Sigmoid colon (tissue), 4 donors: ENCODE data around the gene RCAN1.

Experiments used
- CTCF ChIP-seq, 4 experiments: fragments of 450-650 bp in 3 of 4; fragments of 200-600 bp in 1 of 4; IDR thresholded peaks; one replicate each; pipeline ENCODE4 v1.5.1; 2016 to 2019; ENCODE audit warnings: antibody characterized with exemption in 4 of 4, mild to moderate bottlenecking in 3 of 4, moderate library complexity in 2 of 4
- EP300 ChIP-seq, 4 donors: sonication (generic); formaldehyde crosslinking; IDR thresholded peaks; one replicate each; pipeline ENCODE4 v1.6.1; 2017; ENCODE audit warnings: antibody characterized with exemption in 4 of 4
- POLR2A ChIP-seq, 2 donors: fragments of 450-650 bp; IDR thresholded peaks; one replicate each; pipeline ENCODE4 v1.6.1; 2016; ENCODE audit warnings: antibody characterized with exemption in 2 of 2, mild to moderate bottlenecking in 2 of 2, moderate library complexity in 2 of 2
- POLR2AphosphoS5 ChIP-seq, 4 donors: sonication (generic); formaldehyde crosslinking; IDR thresholded peaks; one replicate each; pipeline ENCODE4 v1.6.1; 2017; ENCODE audit warnings: antibody characterized with exemption in 4 of 4

DNA sequence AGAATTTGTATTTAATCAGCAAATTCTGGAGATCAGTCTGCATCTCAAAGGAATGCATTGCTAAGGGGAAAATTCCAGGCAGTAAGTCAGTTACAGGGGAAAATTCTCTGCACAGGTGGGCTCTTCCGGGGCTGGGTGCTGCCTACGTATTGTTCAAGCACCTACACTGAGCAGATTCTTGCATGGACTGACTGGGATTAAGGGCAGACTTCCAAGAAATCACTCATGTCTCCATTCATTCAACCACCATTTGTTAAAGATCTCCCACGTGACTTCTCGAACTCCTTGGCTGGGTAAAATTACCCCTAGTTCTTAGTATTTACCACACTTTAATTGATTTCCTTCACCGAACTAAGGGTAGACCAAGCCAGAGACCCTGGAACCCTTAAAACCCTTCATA lies 74.7 kb downstream of the RCAN1 start:
- TF ChIP-seq POLR2A (IDR thresholded peaks at IDR 0.05) (no peak), CTCF (IDR thresholded peaks at IDR 0.05) (no peak), POLR2AphosphoS5 (IDR thresholded peaks at IDR 0.05) (no peak), EP300 (IDR thresholded peaks at IDR 0.05) (no peak)
